Epithelial cell of proximal tubule (primary cell): ENCODE measurements around the gene CPT1A. TPM values are rescaled to one million over a fixed set of nuclear protein-coding genes. Genes with fewer than 3 reads are reported as not detected.
A peak's percentile ranks its signal among the peaks of the same experiment; 100 is the strongest.

Experiments used
- DNase-seq: peaks from one replicate; pipeline ENCODE4 v3.0.0-alpha.2; 2011; ENCODE audit warnings: low read depth
- H3K4me3 ChIP-seq: 2 replicates; pipeline ENCODE4 v1.5.1; 2011; ENCODE audit warnings: low read depth, mild to moderate bottlenecking, low read length
- CTCF ChIP-seq: conservative IDR thresholded peaks from 2 replicates; pipeline ENCODE4 v1.5.1; 2012; ENCODE audit warnings: low read depth, mild to moderate bottlenecking, low read length
- total RNA-seq: library from RNA; depleted of rRNA; stranded (reverse); fragments of >200 nt; gene quantifications from 2 replicates; pipeline ENCODE4 v1.2.3, GENCODE V29; 2015

The CPT1A gene
- total RNA-seq, 1 donor from 2014 or later: 6.7 TPM

GRCh38 chr11:68767672-68768071, 74.0 kb downstream of the CPT1A start:
- no peak for TF ChIP-seq CTCF
- H3K4me3 ChIP-seq: no peak overlapping the region
- DNase-seq: no peak

- no peak for DNase-seq
- H3K4me3 ChIP-seq: no peak overlapping the region
- no peak for TF ChIP-seq CTCF
These were observed 74.9 kb downstream of the CPT1A start for GRCh38 chr11:68766786-68767185.

- DNase-seq: no peak
- H3K4me3 ChIP-seq: no peak overlapping the region
- no peak for TF ChIP-seq CTCF
These were observed 77.0 kb downstream of the CPT1A start for GRCh38 chr11:68764746-68765145.

DNA sequence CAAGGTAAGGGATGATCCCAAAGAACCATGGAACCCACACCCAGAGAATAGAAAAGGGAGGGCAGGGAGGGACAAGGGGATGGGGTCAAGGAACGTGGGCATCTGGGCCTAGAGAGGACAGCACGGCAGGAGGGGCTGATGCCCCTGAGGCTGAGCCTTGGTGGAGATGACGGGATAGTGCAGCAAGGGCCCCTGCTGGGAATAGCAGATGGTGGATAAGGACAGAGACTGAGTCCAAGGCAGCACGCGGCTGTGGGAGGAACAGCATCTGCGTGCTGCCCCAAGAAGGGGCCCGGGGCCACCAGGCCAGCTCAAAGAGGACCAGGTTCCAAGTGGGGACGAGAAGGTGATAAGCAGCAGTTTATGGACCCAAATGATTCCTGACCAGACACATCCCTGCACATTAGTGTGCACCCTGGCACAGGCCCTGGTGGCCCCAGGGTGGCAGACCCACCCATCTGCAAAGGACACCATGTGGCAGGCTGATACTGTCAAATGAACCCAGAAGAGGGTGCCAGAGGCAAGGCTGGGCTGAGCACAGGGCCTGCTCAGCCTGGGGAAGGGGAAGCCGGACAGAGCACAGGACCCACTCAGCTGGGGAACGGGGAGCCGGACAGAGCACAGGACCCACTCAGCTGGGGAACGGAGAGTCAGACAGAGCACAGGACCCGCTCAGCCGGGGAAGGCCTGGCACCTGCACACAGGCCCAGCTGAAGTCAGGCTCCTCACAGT, 77.6 kb downstream of the CPT1A start:
- H3K4me3 ChIP-seq: no peak overlapping the region
- DNase-seq: no peak
- peak; percentile 19 for TF ChIP-seq CTCF

DNA sequence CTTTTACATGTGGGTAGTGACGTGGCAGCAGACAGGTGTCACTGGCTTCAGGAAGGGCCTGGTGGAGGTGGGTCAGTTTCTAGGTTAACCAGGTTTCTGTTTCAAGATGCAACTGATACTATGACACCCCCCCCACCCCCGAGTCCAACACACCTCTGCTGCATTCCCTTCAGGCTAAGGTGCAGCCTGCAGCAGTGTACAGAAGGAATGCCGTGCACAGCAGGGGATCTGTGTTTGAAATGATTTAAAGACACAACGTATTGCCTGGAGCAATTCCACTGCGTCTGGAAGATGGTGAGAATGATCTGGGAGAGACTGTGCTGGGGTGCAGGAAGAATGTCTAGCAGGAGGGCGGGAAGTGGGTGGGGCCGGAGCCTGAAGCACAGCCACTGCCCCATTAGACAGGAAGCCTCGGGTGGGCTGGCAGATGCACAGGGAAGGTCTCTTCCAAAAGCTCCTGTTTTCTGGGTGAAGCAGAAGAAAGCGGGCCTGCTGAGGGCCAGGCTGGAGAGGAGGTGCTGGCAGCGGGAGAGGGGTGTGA, 78.5 kb downstream of the CPT1A start:
- no peak for TF ChIP-seq CTCF
- no peak overlapping the region for H3K4me3 ChIP-seq
- no peak for DNase-seq

- TF ChIP-seq CTCF: no peak
- DNase-seq: no peak
- no peak overlapping the region for H3K4me3 ChIP-seq
These were observed 79.2 kb downstream of the CPT1A start for GRCh38 chr11:68762481-68762880.

DNA sequence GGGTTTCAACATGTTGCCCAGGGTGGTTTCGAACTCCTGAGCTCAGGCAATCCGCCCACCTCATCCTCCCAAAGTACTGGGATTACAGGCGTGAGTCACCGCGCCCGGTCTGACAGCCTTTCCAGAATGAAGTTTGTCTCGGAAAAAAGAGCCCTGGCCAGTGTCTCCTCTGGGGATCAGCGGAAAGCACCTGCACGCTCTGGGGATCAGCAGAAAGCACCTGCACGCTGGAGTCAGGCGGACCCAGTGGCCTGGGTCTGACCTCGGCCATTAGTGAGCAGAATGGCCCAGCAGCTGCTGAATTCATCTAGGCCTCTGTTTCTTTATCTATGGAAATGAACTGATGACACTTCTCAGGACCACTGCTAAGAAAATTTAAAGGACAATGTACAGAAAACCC, 79.9 kb downstream of the CPT1A start:
- no peak for TF ChIP-seq CTCF

More for the DNA sequence above, 79.9 kb downstream of the CPT1A start:
- DNase-seq: no peak
- no peak overlapping the region for H3K4me3 ChIP-seq
